K562 (cell line): ENCODE data around the gene SSR2. TPM values are rescaled to one million over a fixed set of nuclear protein-coding genes. Genes with fewer than 3 reads are reported as not detected.

Source experiments
- CHD2 ChIP-seq: IDR thresholded peaks from 2 replicates; pipeline ENCODE4 v1.6.1; 2011; ENCODE audit warnings: low read depth, low read length
- DDX20 ChIP-seq: fragments of 450-650 bp; IDR thresholded peaks from 2 replicates; pipeline ENCODE4 v1.6.1; 2016; ENCODE audit warnings: missing genetic modification characterization, low read depth, mild to moderate bottlenecking, missing compliant biosample characterization, moderate library complexity
- DMBX1 ChIP-seq: fragments of 250-450 bp; sonication (Bioruptor Pico); IDR thresholded peaks from 2 replicates; pipeline ENCODE4 v1.8.0; 2022; ENCODE audit warnings: inconsistent platforms, mild to moderate bottlenecking, moderate library complexity, borderline replicate concordance
- ESRRB ChIP-seq: fragments of 250-450 bp; sonication (Bioruptor Pico); IDR thresholded peaks from 2 replicates; pipeline ENCODE4 v1.5.0; 2020; ENCODE audit warnings: mild to moderate bottlenecking, moderate library complexity, borderline replicate concordance
- KLF1 ChIP-seq: fragments of 450-650 bp; IDR thresholded peaks from 2 replicates; pipeline ENCODE4 v1.6.1; 2016; ENCODE audit warnings: missing genetic modification characterization, missing compliant biosample characterization
- KLF13 ChIP-seq: fragments of 450-650 bp; IDR thresholded peaks from 2 replicates; pipeline ENCODE4 v1.6.1; 2016; ENCODE audit warnings: missing genetic modification characterization, low read depth, mild to moderate bottlenecking, missing compliant biosample characterization, moderate library complexity, borderline replicate concordance
- MITF ChIP-seq: IDR thresholded peaks from 2 replicates; pipeline ENCODE4 v1.6.1; 2014; ENCODE audit warnings: antibody characterized with exemption
- MTA2 ChIP-seq: fragments of 450-650 bp; IDR thresholded peaks from 2 replicates; pipeline ENCODE4 v1.6.1; 2016; ENCODE audit warnings: low read depth
- PHB ChIP-seq: fragments of 250-450 bp; sonication (Bioruptor Pico); IDR thresholded peaks from 2 replicates; pipeline ENCODE4 v1.5.0; 2021
- SMAD3 ChIP-seq: fragments of 450-650 bp; formaldehyde crosslinking; conservative IDR thresholded peaks from 2 replicates; pipeline ENCODE4 v1.4.0; 2020; ENCODE audit warnings: mild to moderate bottlenecking
- ZNF140 ChIP-seq: fragments of 250-450 bp; sonication (Bioruptor Pico); IDR thresholded peaks from 2 replicates; pipeline ENCODE4 v1.8.0; 2021; ENCODE audit warnings: moderate library complexity, mild to moderate bottlenecking, inconsistent platforms
- ZNF263 ChIP-seq: sonication (generic); formaldehyde crosslinking; IDR thresholded peaks from 2 replicates; pipeline ENCODE4 v1.8.0; 2022; ENCODE audit warnings: mild to moderate bottlenecking, missing genetic modification reagents, borderline replicate concordance
- ZNF311 ChIP-seq: fragments of 250-450 bp; sonication (Bioruptor Pico); IDR thresholded peaks from 2 replicates; pipeline ENCODE4 v1.4.0; 2020; ENCODE audit warnings: mild to moderate bottlenecking, moderate library complexity
- ZNF76 ChIP-seq: fragments of 250-450 bp; sonication (Bioruptor Pico); IDR thresholded peaks from 2 replicates; pipeline ENCODE4 v1.4.0; 2020; ENCODE audit warnings: mild to moderate bottlenecking, moderate library complexity, borderline replicate concordance
- ZNF77 ChIP-seq: fragments of 250-450 bp; sonication (Bioruptor Pico); IDR thresholded peaks from 2 replicates; pipeline ENCODE4 v1.5.0; 2020
- polyA plus RNA-seq, 8 experiments: library from polyadenylated mRNA; depleted of rRNA in 4 of 8; stranded (reverse) in 5 of 8; unstranded in 3 of 8; fragments of >200 nt; fragmentation: Nextera tagmentation in 2 of 8; fragmentation: Illumina TruSeq in 1 of 8; extraction: Ambion mirVana in 2 of 8; extraction: Trizol in 1 of 8; gene quantifications; 2 replicates each; pipeline versions ENCODE4 v1.2.1 to v1.2.3, GENCODE V29; 2011 to 2014; ENCODE audit warnings: inconsistent platforms in 1 of 8, missing spikeins in 1 of 8
- total RNA-seq, 7 experiments: library from RNA; depleted of rRNA in 6 of 7; stranded (reverse); fragments of >200 nt in 6 of 7; fragmentation: Illumina TruSeq in 2 of 7; extraction: Trizol in 2 of 7; gene quantifications; 2 replicates each; pipeline versions ENCODE4 v1.2.1 to v1.2.3, GENCODE V29; 2011 to 2021; ENCODE audit warnings: low replicate concordance in 1 of 7
- TF ChIP-seq, protein P1 (sequence below), 2 experiments: fragments of 150-350 bp in 1 of 2; IDR thresholded peaks; 2 replicates each; pipeline ENCODE4 v1.6.1; 2012 to 2016; ENCODE audit warnings: low read depth in 2 of 2, low read length in 2 of 2, mild to moderate bottlenecking in 1 of 2, moderate library complexity in 1 of 2
- TF ChIP-seq, protein P2 (sequence below), 3 experiments: fragments of 200-800 bp in 1 of 3; fragments of 250-450 bp in 1 of 3; fragments of 450-650 bp in 1 of 3; sonication (Bioruptor Pico) in 1 of 3; sonication (Bioruptor generic) in 1 of 3; formaldehyde crosslinking in 1 of 3; IDR thresholded peaks; 2 replicates each; pipeline versions ENCODE4 v1.6.1 to v1.8.0; 2016 to 2022; ENCODE audit warnings: mild to moderate bottlenecking in 2 of 3, missing genetic modification characterization in 2 of 3, missing compliant biosample characterization in 1 of 3, moderate library complexity in 1 of 3
- TF ChIP-seq, protein P3 (sequence below): fragments of 250-450 bp; sonication (Bioruptor Pico); IDR thresholded peaks from 2 replicates; pipeline ENCODE4 v1.5.0; 2021

The SSR2 gene
- total and polyA plus RNA-seq, 9 of the 15 experiments (the other 6 are each of a cell fraction or from before 2014, with no cell fraction given) = 161 to 411 (median 240) TPM

GRCh38 chr1:156020293-156021092, at the start of gene SSR2 (continued):
- TF ChIP-seq DMBX1 (CRISPR knock-in tag) = no peak
- no peak for TF ChIP-seq MITF
- no peak for TF ChIP-seq ESRRB (CRISPR knock-in tag)
- TF ChIP-seq KLF1 (tag) = no peak
- no peak for TF ChIP-seq KLF13 (tag)
- no peak for TF ChIP-seq DDX20 (tag)
- TF ChIP-seq ZNF311 (CRISPR knock-in tag) = no peak
- TF ChIP-seq MTA2 = no peak
- TF ChIP-seq CHD2 = no peak
- TF ChIP-seq ZNF76 = no peak
- TF ChIP-seq, protein P1, sequence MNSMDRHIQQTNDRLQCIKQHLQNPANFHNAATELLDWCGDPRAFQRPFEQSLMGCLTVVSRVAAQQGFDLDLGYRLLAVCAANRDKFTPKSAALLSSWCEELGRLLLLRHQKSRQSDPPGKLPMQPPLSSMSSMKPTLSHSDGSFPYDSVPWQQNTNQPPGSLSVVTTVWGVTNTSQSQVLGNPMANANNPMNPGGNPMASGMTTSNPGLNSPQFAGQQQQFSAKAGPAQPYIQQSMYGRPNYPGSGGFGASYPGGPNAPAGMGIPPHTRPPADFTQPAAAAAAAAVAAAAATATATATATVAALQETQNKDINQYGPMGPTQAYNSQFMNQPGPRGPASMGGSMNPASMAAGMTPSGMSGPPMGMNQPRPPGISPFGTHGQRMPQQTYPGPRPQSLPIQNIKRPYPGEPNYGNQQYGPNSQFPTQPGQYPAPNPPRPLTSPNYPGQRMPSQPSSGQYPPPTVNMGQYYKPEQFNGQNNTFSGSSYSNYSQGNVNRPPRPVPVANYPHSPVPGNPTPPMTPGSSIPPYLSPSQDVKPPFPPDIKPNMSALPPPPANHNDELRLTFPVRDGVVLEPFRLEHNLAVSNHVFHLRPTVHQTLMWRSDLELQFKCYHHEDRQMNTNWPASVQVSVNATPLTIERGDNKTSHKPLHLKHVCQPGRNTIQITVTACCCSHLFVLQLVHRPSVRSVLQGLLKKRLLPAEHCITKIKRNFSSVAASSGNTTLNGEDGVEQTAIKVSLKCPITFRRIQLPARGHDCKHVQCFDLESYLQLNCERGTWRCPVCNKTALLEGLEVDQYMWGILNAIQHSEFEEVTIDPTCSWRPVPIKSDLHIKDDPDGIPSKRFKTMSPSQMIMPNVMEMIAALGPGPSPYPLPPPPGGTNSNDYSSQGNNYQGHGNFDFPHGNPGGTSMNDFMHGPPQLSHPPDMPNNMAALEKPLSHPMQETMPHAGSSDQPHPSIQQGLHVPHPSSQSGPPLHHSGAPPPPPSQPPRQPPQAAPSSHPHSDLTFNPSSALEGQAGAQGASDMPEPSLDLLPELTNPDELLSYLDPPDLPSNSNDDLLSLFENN (IDR thresholded peaks at IDR 0.05; ENCODE audit: low read depth in 2 of 2, low read length in 2 of 2) = no peak
- TF ChIP-seq ZNF77 (CRISPR knock-in tag) = no peak
- TF ChIP-seq, protein P2, sequence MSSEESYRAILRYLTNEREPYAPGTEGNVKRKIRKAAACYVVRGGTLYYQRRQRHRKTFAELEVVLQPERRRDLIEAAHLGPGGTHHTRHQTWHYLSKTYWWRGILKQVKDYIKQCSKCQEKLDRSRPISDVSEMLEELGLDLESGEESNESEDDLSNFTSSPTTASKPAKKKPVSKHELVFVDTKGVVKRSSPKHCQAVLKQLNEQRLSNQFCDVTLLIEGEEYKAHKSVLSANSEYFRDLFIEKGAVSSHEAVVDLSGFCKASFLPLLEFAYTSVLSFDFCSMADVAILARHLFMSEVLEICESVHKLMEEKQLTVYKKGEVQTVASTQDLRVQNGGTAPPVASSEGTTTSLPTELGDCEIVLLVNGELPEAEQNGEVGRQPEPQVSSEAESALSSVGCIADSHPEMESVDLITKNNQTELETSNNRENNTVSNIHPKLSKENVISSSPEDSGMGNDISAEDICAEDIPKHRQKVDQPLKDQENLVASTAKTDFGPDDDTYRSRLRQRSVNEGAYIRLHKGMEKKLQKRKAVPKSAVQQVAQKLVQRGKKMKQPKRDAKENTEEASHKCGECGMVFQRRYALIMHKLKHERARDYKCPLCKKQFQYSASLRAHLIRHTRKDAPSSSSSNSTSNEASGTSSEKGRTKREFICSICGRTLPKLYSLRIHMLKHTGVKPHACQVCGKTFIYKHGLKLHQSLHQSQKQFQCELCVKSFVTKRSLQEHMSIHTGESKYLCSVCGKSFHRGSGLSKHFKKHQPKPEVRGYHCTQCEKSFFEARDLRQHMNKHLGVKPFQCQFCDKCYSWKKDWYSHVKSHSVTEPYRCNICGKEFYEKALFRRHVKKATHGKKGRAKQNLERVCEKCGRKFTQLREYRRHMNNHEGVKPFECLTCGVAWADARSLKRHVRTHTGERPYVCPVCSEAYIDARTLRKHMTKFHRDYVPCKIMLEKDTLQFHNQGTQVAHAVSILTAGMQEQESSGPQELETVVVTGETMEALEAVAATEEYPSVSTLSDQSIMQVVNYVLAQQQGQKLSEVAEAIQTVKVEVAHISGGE (CRISPR knock-in tag; IDR thresholded peaks at IDR 0.05) = peak in 1 of 3 experiments; percentile 80; a peak in 2 of 6 replicates
- TF ChIP-seq PHB (CRISPR knock-in tag) = no peak
- TF ChIP-seq ZNF140 = no peak
- no peak for TF ChIP-seq SMAD3 (CRISPR knock-in tag)
- TF ChIP-seq ZNF263 (CRISPR knock-in tag) = no peak
- TF ChIP-seq, protein P3, sequence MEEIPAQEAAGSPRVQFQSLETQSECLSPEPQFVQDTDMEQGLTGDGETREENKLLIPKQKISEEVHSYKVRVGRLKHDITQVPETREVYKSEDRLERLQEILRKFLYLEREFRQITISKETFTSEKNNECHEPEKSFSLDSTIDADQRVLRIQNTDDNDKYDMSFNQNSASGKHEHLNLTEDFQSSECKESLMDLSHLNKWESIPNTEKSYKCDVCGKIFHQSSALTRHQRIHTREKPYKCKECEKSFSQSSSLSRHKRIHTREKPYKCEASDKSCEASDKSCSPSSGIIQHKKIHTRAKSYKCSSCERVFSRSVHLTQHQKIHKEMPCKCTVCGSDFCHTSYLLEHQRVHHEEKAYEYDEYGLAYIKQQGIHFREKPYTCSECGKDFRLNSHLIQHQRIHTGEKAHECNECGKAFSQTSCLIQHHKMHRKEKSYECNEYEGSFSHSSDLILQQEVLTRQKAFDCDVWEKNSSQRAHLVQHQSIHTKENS = no peak
